IMR-90 (cell line): ENCODE measurements around the gene SNX27. TPM values are rescaled to one million over a fixed set of nuclear protein-coding genes. Genes with fewer than 3 reads are reported as not detected.

Experiments
- ATAC-seq: fragments of 200-7000 bp; cut with Tn5 transposase; 2 replicates; pipeline ENCODE4 v1.9.1; 2020; ENCODE audit warnings: low read depth, mild to moderate bottlenecking, moderate library complexity
- BruUV-seq: library from RNA; stranded (reverse); fragments of 400-500 nt; replicated peaks from 2 replicates; lab custom pipeline; 2021; lab: Mats Ljungman, UMichigan
- CTCF ChIA-PET: fragments of 300-600 bp; formaldehyde crosslinking; extraction: SDS; loops from one replicate; lab custom pipeline; 2021; ENCODE audit warnings: antibody characterized with exemption; lab: Yijun Ruan, JAX
- POLR2A ChIA-PET: fragments of 300-600 bp; sonication (Branson Sonifier 250); formaldehyde crosslinking; loops from one replicate; lab custom pipeline; 2022; ENCODE audit warnings: antibody characterized with exemption; ENCODE audit not compliant: unreplicated experiment; lab: Charles Lee
- DNase-seq: peaks from one replicate; pipeline ENCODE4 v3.0.0; 2013
- H2AFZ ChIP-seq: replicated peaks from 2 replicates; pipeline ENCODE3; 2013; ENCODE audit warnings: low read length, mild to moderate bottlenecking; ENCODE audit not compliant: poor library complexity
- H2AK5ac ChIP-seq: 2 replicates; pipeline ENCODE4 v1.6.1; 2013; ENCODE audit warnings: low read depth, low read length, inconsistent platforms
- H2AK9ac ChIP-seq: replicated peaks from 2 replicates; pipeline ENCODE3; 2013; ENCODE audit warnings: mild to moderate bottlenecking, low read depth, low read length, moderate library complexity; ENCODE audit not compliant: poor library complexity
- H2BK120ac ChIP-seq: 2 replicates; pipeline ENCODE4 v1.6.1; 2013; ENCODE audit warnings: low read depth, low read length, inconsistent platforms
- H2BK15ac ChIP-seq: 3 replicates; pipeline ENCODE4 v1.6.1; 2013; ENCODE audit warnings: low read depth, low read length, inconsistent platforms
- H2BK20ac ChIP-seq: 2 replicates; pipeline ENCODE4 v1.6.1; 2013; ENCODE audit warnings: low read depth, mild to moderate bottlenecking, inconsistent platforms, low read length, moderate library complexity
- H2BK5ac ChIP-seq: 2 replicates; pipeline ENCODE4 v1.6.1; 2013; ENCODE audit warnings: mild to moderate bottlenecking, low read depth, low read length, inconsistent platforms; ENCODE audit not compliant: poor library complexity, severe bottlenecking
- H3K14ac ChIP-seq: replicated peaks from 2 replicates; pipeline ENCODE4 v1.6.1; 2013; ENCODE audit warnings: low read depth, low read length, inconsistent platforms
- H3K18ac ChIP-seq: 2 replicates; pipeline ENCODE4 v1.6.1; 2013; ENCODE audit warnings: low read depth, low read length, control low read depth
- H3K23ac ChIP-seq: 2 replicates; pipeline ENCODE4 v1.6.1; 2013; ENCODE audit warnings: low read depth, low read length, inconsistent platforms
- H3K27ac ChIP-seq: 2 replicates; pipeline ENCODE4 v1.5.1; 2013; ENCODE audit warnings: mild to moderate bottlenecking, control low read depth, low read length; ENCODE audit not compliant: insufficient read depth
- H3K27me3 ChIP-seq: 2 replicates; pipeline ENCODE4 v1.6.1; 2013; ENCODE audit warnings: low read length; ENCODE audit not compliant: control insufficient read depth, insufficient read depth
- H3K36me3 ChIP-seq: 2 replicates; pipeline ENCODE4 v1.6.1; 2013; ENCODE audit warnings: low read length, mixed read lengths; ENCODE audit not compliant: control insufficient read depth, insufficient read depth
- H3K4ac ChIP-seq: 2 replicates; pipeline ENCODE4 v1.6.1; 2013; ENCODE audit warnings: low read depth, low read length, inconsistent platforms
- H3K4me1 ChIP-seq: 2 replicates; pipeline ENCODE4 v1.6.1; 2013; ENCODE audit warnings: low read length, mixed read lengths; ENCODE audit not compliant: control insufficient read depth, insufficient read depth
- H3K4me2 ChIP-seq: 2 replicates; pipeline ENCODE4 v1.6.1; 2013; ENCODE audit warnings: low read depth, mild to moderate bottlenecking, control low read depth, low read length, moderate library complexity
- H3K4me3 ChIP-seq: 2 replicates; pipeline ENCODE4 v1.5.1; 2013; ENCODE audit warnings: low read depth, mild to moderate bottlenecking, control low read depth, low read length, moderate library complexity; ENCODE audit not compliant: insufficient read depth
- H3K56ac ChIP-seq: 2 replicates; pipeline ENCODE4 v1.6.1; 2013; ENCODE audit warnings: low read length, inconsistent platforms; ENCODE audit not compliant: insufficient read depth; ENCODE audit errors: extremely low read depth
- H3K79me1 ChIP-seq, 2 experiments: 2 replicates each; pipeline ENCODE4 v1.6.1; 2013; ENCODE audit warnings: low read length in 2 of 2, inconsistent platforms in 1 of 2, low read depth in 1 of 2
- H3K9ac ChIP-seq: 2 replicates; pipeline ENCODE4 v1.6.1; 2013; ENCODE audit warnings: low read depth, low read length, control low read depth
- H3K9me1 ChIP-seq: 2 replicates; pipeline ENCODE4 v1.6.1; 2013; ENCODE audit warnings: low read length, inconsistent platforms; ENCODE audit not compliant: insufficient read depth
- H3K9me3 ChIP-seq: 2 replicates; pipeline ENCODE4 v1.6.1; 2013; ENCODE audit warnings: low read length; ENCODE audit not compliant: control insufficient read depth, insufficient read depth
- H4K20me1 ChIP-seq: 2 replicates; pipeline ENCODE4 v1.6.1; 2013; ENCODE audit warnings: low read length, inconsistent platforms; ENCODE audit not compliant: insufficient read depth
- H4K5ac ChIP-seq: 2 replicates; pipeline ENCODE4 v1.6.1; 2013; ENCODE audit warnings: mild to moderate bottlenecking, low read depth, low read length, control low read depth
- H4K8ac ChIP-seq, 2 experiments: 2 replicates each; pipeline ENCODE4 v1.6.1; 2013; ENCODE audit warnings: low read depth in 2 of 2, low read length in 2 of 2, control low read depth in 1 of 2, inconsistent platforms in 1 of 2
- H4K91ac ChIP-seq: 2 replicates; pipeline ENCODE4 v1.6.1; 2013; ENCODE audit warnings: low read depth, low read length, inconsistent platforms; ENCODE audit not compliant: insufficient read depth
- MAZ ChIP-seq: IDR thresholded peaks from 2 replicates; pipeline ENCODE4 v1.6.1; 2012; ENCODE audit warnings: low read depth, mild to moderate bottlenecking, low read length, improper control_type of control experiment, moderate library complexity, borderline replicate concordance
- RAD21 ChIP-seq: IDR thresholded peaks from 2 replicates; pipeline ENCODE4 v1.6.1; 2012; ENCODE audit warnings: low read length, improper control_type of control experiment
- WGBS, 2 experiments: methylation state at CpG; one replicate each; pipeline versions ENCODE4 v1.1.5 to v1.1.7; 2013; ENCODE audit warnings: missing lambda C conversion rate in 2 of 2; ENCODE audit not compliant: insufficient read length in 1 of 2; ENCODE audit errors: extremely low coverage in 2 of 2; 5-methylcytosine and 5-hydroxymethylcytosine counted together
- dilution Hi-C: fragments of 300-500 bp; cut with HindIII; formaldehyde crosslinking; loops from one replicate; pipeline ENCODE4 v1.14.3; 2018; ENCODE audit warnings: low sequenced_read_pairs; ENCODE audit not compliant: unreplicated experiment
- in situ Hi-C: fragments of 300-500 bp; cut with MboI; formaldehyde crosslinking; loops from 3 replicates; pipeline ENCODE4 v1.14.3; 2019; ENCODE audit warnings: low sequenced_read_pairs, inconsistent platforms, mixed read lengths
- intact Hi-C: fragments of 100-400 bp; cut with micrococcal nuclease; formaldehyde crosslinking; loops from 2 replicates; pipeline ENCODE4 v1.10.0; 2022
- polyA plus RNA-seq, 3 experiments: library from polyadenylated mRNA; depleted of rRNA; stranded (reverse); fragments of >200 nt; gene quantifications; 2 replicates each; pipeline ENCODE4 v1.2.3, GENCODE V29; 2012; ENCODE audit warnings: low replicate concordance in 1 of 3
- total RNA-seq: library from RNA; depleted of rRNA; stranded (reverse); fragments of >200 nt; gene quantifications from 2 replicates; pipeline ENCODE4 v1.2.3, GENCODE V29; 2012
- TF ChIP-seq, protein P1 (sequence below): fragments of 150-350 bp; IDR thresholded peaks from 2 replicates; pipeline ENCODE4 v1.6.1; 2017; ENCODE audit warnings: mild to moderate bottlenecking, antibody characterized with exemption, low read length, low read depth
- TF ChIP-seq, protein P2 (sequence below): fragments of 150-350 bp; IDR thresholded peaks from 2 replicates; pipeline ENCODE4 v1.6.1; 2016; ENCODE audit warnings: low read depth, mild to moderate bottlenecking, low read length, moderate library complexity, borderline replicate concordance

Gene SNX27
- total and polyA plus RNA-seq, 2 of the 4 experiments (the other 2 are of a cell fraction), result 12.3 to 25.6 TPM

DNA sequence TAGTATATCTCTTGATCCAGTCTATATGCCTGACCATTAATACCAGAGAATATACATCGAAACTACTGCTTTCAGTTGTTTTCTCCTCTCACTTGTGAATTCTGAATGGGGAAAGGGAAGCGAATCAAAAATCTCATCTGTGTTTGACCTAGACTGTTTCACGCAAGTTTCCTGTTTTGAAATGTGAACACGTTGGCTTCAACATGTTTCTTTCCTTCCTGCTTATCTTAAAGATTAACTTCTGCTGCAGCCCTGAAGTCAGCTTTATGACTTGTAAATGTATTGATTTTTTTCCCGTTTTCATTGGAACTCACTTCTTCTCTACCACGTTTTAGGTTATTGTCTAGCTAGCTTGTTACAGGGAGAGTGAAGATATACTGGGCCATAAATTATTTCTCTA is 49.9 kb downstream of the SNX27 start:
- no peak overlapping the region for H3K14ac ChIP-seq
- H4K20me1 ChIP-seq, result no peaks in the 10 kb centered on the region; the same call in 1 of the 2 replicates
- DNase-seq (no peak), ATAC-seq (no peak)
- no peak overlapping the region for H2AFZ ChIP-seq
- no peak overlapping the region for H2BK15ac ChIP-seq
- in situ Hi-C loops, result no loop called here
- no peaks in the 10 kb centered on the region for H3K9me3 ChIP-seq
- peaks cover 11% of the 10 kb centered on the region for H3K36me3 ChIP-seq
- no peak overlapping the region for H3K23ac ChIP-seq
- no peak overlapping the region for H2AK9ac ChIP-seq
- no peak overlapping the region for H3K18ac ChIP-seq
- no peak overlapping the region for H2BK20ac ChIP-seq
- H4K8ac ChIP-seq, result no peak overlapping the region
- no peak overlapping the region for H4K5ac ChIP-seq
- TF ChIP-seq MAZ (no peak), RAD21 (no peak)
- TF ChIP-seq, protein P1, sequence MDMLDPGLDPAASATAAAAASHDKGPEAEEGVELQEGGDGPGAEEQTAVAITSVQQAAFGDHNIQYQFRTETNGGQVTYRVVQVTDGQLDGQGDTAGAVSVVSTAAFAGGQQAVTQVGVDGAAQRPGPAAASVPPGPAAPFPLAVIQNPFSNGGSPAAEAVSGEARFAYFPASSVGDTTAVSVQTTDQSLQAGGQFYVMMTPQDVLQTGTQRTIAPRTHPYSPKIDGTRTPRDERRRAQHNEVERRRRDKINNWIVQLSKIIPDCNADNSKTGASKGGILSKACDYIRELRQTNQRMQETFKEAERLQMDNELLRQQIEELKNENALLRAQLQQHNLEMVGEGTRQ, result no peak
- TF ChIP-seq, protein P2, sequence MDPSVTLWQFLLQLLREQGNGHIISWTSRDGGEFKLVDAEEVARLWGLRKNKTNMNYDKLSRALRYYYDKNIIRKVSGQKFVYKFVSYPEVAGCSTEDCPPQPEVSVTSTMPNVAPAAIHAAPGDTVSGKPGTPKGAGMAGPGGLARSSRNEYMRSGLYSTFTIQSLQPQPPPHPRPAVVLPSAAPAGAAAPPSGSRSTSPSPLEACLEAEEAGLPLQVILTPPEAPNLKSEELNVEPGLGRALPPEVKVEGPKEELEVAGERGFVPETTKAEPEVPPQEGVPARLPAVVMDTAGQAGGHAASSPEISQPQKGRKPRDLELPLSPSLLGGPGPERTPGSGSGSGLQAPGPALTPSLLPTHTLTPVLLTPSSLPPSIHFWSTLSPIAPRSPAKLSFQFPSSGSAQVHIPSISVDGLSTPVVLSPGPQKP, result no peak
- no peak overlapping the region for H3K4ac ChIP-seq
- H2AK5ac ChIP-seq, result no peak overlapping the region
- no peak overlapping the region for H3K27ac ChIP-seq
- H3K4me2 ChIP-seq, result no peak overlapping the region
- H2BK5ac ChIP-seq, result no peak overlapping the region
- H3K56ac ChIP-seq, result no peak overlapping the region
- peaks cover 2 to 9% of the 10 kb centered on the region in 2 experiments; a peak in 3 of 4 replicates for H3K79me1 ChIP-seq
- dilution Hi-C loops, result no loop called here
- H3K27me3 ChIP-seq, result no peaks in the 10 kb centered on the region
- BruUV-seq, result no TSS peak
- no CpG with 5 or more reads among the region's 6 CpGs for WGBS, 2 experiments
- H4K91ac ChIP-seq, result no peak overlapping the region
- intact Hi-C loops, result loop anchor here (5.0 kb wide), 1 partner anchor 39 kb away; no protein-coding TSS in a partner anchor
- ChIA-PET CTCF (no interaction called here), POLR2A (no interaction called here)
- H3K4me3 ChIP-seq, result no peak overlapping the region
- H3K4me1 ChIP-seq, result no peaks in the 10 kb centered on the region
- H3K9ac ChIP-seq, result no peak overlapping the region
- H2BK120ac ChIP-seq, result no peak overlapping the region
- no peaks in the 10 kb centered on the region for H3K9me1 ChIP-seq
